ENCODE results near the gene KIFC3.

Gene KIFC3

GRCh38 chr16:57762365-57763040 is 39.8 kb downstream of the KIFC3 start:
- no peak for DNase-seq

DNA sequence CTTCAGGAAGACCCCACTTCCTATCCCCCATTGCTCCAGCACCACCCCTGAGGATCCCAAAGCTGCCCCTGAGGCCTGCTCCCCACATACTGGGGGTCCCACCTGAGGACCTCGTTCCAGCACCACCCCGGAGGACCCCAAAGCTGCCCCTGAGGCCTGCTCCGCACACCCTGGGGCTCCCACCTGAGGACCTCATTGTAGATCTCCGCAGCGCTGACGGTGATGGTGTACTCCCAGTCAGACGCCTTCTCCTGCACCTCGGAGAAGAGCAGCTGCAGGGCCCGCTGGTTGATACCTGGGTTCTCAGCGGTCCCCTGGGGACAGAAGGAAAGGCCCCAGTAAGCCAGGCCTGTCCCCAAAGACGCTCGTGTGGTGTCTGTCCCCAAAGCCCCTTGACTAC is 40.3 kb downstream of the KIFC3 start:
- DNase-seq, result no peak

DNA sequence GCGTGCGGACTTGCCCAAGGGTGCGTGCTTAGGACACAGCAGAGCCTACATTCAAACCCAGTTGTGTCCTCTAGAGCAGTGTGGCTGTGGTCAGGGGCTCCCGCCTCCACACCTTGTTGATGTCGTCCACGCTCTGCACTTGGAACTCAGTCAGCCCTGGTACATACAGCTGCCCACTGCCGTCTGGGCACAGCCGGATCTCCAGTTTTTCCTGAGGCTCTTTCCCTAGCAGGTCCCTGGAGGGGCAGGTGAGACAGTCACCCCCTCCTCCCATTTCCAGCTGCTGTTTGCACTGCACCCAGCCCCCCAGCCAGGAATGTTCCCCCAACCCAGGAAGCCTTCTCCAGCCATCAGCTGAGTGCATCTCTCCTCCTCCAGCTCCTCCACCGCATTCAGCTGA is 41.0 kb downstream of the KIFC3 start:
- DNase-seq, result no peak

GRCh38 chr16:57760357-57761160 is 41.7 kb downstream of the KIFC3 start:
- no peak for DNase-seq

GRCh38 chr16:57759541-57760356 is 42.5 kb downstream of the KIFC3 start:
- no peak for DNase-seq

- DNase-seq, result no peak
Measured at GRCh38 chr16:57759131-57759530, 43.2 kb downstream of the KIFC3 start.

DNA sequence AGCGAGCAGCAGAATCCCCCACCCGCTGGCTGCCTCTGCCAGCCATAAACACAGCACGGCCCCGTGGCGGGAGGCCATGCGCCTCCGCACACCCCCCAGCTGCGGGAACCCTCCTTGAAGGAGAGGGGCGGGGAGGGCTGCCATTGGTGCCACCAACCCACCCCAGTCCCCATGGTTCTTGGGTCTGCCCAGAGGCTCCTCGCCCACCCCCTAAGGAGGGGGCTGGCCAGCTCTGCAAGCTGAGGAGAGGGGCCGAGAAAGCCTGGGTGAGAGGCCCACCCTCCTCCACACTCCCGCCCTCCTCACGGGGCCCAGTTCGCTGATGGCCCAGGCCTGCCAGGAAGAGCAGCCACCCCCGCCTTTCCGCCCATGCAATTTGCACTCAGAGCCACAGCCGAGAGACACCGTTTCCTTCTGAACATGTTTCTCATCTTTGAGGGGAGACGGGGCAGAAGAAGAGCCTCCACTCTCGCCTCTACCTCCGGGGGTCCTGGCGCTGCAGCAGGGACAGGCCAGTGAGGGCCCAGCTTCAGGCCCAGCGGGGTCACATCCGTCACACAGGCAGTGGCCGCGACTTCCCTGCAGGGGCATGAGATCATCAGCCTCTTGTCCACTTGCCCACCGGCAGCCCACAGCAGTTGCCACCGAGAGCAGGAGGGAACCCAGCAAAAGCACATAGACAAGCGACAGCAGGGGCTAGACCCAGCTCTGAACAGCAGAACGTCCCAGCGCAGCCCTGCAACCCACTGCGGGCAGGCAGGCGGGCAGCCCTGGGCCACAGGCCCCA is 43.8 kb downstream of the KIFC3 start:
- no peak for DNase-seq

- no peak for DNase-seq
Measured at GRCh38 chr16:57757883-57758282, 44.4 kb downstream of the KIFC3 start.

DNA sequence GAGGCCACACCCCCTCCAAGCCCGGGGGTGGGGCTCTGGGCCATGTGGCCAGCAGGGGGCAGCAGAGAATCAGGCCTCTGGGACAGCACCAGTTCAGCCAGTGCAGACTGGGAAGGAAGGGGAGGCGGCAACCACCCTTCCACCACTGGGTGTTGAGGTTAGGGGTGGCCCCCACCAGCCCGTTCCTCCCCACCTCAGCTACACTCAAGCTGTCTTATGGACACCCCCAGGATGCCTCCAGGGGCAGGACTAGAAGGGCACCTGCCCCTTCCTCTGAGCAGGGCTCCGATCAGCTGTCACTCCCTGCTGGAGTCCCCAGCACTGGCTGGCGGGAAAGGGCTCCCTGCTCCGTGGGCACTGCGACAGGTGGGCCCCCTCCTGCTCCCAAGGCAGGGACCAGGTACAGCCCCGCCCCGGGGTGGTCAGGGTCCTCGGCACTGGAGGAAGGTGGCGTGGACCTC is 44.9 kb downstream of the KIFC3 start:
- peak; percentile 93 to 95 for DNase-seq

- DNase-seq, result no peak
Measured at GRCh38 chr16:57756424-57757325, 45.6 kb downstream of the KIFC3 start.

GRCh38 chr16:57755726-57756423 is 46.4 kb downstream of the KIFC3 start:
- DNase-seq, result no peak

DNA sequence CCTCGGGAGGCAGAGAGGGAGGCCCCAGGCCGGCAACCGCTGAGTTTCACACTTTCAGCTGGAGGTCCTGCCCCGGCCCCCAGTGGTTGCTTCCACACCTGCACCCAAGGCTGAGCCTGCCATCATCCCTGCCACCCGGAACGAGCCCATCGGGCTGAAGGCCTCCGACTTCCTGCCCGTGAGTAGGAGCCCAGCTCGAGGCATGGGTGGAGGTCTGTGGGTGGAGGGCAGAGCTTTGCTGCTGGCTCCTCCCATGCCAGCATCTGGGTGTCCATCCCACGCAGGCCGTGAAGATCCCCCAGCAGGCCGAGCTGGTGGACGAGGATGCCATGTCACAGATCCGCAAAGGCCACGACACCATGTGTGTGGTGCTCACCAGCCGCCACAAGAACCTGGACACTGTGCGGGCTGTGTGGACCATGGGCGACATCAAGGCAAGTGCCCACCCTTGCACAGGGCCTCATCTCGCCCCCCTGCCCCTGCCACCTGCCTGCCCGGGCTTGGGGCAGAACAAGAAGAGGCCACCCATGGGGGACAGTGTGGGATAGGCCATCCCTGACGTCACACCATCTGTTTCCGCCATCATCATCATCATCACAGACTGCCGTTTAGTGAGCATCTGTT is 47.1 kb downstream of the KIFC3 start:
- no peak for DNase-seq

DNA sequence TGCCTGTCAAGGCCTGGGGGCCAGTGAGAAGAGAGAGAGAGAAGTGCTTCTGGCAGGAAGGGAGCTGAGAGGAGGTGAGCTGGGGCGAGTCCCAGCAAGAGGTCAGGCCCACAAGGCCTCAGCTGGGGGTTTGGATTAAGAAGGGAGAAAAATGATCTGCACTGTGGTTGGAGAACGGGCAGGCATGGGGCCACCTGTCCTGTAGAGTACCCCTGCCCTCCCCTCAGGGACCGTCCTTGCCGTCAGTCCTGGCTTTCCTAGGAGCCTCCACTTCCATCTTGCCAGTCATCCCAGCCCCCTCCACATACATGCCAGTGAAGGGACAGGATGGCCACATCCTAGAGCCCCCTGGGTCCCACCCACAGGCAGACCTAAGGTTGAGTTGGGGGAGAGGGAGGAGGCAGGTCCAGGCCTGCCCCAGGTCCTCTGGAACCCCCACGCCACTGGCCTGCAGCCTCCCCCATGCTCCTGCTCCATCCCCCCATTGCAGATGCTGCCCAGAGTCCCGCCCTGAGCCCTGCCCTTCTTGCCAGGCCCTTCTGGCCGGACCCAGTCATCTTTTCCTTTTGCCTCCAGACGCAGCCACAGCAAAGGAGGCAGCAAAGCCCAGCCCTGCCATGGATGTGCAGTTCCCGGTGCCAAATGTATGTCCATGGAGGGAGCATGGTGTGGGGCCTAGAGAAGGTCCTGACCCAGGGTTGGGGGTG is 47.8 kb downstream of the KIFC3 start:
- no peak for DNase-seq

DNA sequence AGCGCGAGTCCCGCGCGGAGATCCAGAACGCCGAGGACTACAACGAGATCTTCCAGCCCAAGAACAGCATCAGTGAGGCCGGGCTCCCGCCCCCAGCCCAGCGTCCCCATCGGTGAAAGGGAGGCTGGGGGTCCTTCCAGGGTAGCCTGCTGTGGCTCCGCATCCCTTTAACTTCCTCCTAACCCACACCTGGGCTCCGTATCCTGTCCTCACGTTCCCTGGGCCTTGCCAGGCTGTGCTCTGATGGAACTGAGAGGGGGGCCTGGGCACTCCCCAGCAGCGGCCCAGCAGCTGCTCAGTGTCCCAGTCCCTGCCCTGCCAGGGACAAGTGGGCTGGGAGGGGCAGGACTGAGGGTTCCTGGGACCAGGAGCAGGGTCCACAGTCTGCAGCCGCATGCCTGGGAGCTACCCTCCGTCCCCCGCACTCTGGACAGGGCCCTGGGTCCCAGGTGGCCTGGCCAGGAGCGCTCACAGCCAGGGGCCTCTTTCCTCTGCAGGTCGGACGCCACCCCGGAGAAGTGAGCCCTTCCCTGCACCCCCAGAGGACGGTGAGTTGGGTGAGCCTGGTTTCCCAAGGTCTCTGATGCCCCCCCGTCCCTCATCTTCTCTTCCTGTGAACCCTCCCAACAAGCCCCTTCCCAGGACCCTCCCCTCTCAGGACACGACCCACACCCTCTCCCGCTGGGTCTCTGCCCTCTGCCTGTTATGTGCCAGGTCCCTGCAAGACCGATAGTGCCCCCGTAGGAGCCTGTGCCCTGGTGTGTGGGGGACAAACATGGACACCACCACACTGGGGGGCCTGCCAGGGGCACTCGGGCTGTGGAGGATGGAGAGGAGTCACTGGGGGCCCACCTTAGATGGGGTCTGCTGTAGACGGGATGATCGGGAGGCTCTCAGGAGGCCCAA is 48.6 kb downstream of the KIFC3 start:
- no peak for DNase-seq

- no peak for DNase-seq
Measured at GRCh38 chr16:57752581-57753447, 49.5 kb downstream of the KIFC3 start.

DNA sequence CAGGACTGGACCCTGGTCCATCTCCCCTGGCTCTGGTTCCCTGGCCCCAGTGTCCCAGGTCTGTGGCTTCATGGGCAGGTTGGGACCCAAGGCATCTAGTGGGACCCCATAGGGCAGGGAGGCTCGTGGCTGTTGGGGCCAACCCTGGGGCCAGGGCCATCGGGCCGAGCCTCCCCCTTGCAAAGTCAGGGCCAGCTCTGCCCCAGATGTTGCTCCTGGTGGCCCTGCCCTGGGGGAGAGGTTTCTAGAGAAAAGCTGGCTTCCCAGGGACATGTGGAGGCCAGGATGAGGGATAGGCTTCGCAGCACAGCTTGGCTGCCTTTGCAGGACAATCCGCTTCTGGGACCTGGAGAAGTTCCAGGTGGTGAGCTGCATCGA is 50.1 kb downstream of the KIFC3 start:
- DNase-seq, result no peak

DNA sequence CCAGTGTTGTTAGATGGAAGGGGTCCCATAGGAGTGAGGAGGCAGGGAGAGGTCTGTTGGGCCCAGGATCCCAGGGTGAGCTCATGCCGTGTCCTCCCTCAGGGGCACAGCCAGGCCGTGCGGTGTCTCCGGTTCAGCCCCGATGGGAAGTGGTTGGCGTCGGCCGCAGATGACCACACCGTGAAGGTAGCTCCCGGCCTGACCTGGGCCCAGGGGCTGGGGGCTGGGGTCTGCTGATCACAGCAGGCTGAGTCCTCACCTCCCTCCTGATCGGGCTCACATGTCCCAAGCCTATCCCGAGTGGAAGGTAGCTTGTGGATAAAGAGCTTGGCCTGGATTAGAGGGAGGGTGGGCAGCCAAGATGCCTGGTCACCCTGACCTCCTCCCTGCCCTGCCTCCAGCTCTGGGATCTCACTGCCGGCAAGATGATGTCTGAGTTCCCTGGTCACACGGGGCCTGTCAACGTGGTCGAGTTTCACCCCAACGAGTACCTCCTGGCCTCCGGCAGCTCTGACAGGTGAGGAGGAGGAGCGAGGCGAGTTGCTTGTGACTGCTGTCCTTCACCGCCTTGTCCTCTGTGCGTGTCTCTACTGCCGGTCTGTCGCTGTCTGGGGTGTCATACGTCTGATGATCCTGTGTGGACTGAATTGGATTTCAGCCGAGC is 50.6 kb downstream of the KIFC3 start:
- no peak for DNase-seq
